Astrocyte of the spinal cord (primary cell): ENCODE results near the gene ALK.
A peak's percentile ranks its signal among the peaks of the same experiment; 100 is the strongest.

ENCODE experiments used
- DNase-seq: peaks from one replicate; pipeline ENCODE4 v3.0.0; 2011; ENCODE audit warnings: low read depth, low spot score
- H3K4me3 ChIP-seq: 2 replicates; pipeline ENCODE4 v1.5.1; 2011; ENCODE audit warnings: low read depth, mild to moderate bottlenecking, low read length, moderate library complexity
- in situ Hi-C: cut with HindIII; loops from 2 replicates; pipeline ENCODE4 v1.10.0; 2017; ENCODE audit warnings: low sequenced_read_pairs
- TF ChIP-seq, protein P1 (sequence below): IDR thresholded peaks from 2 replicates; pipeline ENCODE4 v1.5.1; 2012; ENCODE audit warnings: low read depth, mild to moderate bottlenecking, low read length, inconsistent platforms

ALK gene

DNA sequence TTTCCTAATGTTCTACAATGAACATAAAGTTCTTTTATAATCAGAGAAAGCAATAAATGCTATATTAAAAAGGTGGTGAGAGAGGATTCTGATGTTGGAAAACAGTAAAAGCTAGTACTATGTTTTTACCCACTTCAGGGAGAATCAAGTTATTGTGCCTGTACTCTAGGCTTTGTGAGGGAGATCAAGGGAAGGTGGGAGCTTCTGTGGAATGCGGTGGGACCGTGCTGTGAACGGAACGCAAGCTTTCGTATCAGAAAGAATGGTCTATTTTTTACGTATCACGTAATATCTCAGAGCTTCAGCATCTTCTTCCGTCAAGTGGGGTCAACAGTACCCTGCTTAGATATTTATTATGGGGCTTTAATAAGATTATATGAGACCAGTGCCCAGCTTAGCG lies 613.0 kb downstream of the ALK start:
- no peak overlapping the region for H3K4me3 ChIP-seq
- DNase-seq = no peak
- TF ChIP-seq, protein P1, sequence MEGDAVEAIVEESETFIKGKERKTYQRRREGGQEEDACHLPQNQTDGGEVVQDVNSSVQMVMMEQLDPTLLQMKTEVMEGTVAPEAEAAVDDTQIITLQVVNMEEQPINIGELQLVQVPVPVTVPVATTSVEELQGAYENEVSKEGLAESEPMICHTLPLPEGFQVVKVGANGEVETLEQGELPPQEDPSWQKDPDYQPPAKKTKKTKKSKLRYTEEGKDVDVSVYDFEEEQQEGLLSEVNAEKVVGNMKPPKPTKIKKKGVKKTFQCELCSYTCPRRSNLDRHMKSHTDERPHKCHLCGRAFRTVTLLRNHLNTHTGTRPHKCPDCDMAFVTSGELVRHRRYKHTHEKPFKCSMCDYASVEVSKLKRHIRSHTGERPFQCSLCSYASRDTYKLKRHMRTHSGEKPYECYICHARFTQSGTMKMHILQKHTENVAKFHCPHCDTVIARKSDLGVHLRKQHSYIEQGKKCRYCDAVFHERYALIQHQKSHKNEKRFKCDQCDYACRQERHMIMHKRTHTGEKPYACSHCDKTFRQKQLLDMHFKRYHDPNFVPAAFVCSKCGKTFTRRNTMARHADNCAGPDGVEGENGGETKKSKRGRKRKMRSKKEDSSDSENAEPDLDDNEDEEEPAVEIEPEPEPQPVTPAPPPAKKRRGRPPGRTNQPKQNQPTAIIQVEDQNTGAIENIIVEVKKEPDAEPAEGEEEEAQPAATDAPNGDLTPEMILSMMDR = no peak
- in situ Hi-C loops = no loop called here

DNA sequence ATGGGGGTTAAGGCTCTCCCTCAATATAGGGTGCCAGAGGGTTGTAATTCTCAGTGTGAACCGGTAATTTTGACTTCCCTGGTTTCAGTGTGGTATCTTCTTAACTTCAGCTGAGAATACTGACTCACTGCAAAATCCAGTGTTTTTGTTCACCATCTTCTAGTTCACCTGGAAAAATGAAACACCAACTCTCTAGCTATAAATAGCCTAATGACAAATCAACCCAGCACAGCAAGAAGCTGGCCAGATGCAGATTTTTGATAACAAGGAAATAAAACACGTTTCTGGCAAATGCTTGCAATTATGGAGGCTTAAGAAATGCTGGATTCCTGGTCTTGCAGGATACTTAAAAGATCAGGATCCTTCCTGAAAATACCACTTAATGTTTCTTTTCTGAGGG lies 613.9 kb downstream of the ALK start:
- no peak overlapping the region for H3K4me3 ChIP-seq
- TF ChIP-seq, protein P1 = no peak
- DNase-seq = no peak
- in situ Hi-C loops = no loop called here

DNA sequence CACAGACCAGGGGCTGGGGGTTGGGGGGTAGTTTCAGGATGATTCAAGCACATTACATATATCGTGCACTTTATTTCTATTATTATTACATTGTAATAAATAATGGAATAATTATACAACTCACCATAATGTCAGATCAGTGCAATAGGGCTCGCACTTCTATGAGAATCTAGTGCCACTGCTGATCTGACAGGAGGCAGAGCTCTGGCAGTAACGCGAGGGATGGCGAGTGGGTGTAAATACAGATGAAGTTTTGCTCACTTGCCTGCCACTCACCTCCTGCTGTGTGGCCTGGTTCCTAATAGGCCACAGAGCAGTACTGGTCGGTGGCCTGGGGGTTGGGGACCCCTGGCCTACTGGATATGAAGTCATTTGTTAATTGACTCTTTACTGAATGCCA lies 615.6 kb downstream of the ALK start:
- TF ChIP-seq, protein P1 = no peak
- DNase-seq = no peak
- in situ Hi-C loops = no loop called here
- H3K4me3 ChIP-seq = no peak overlapping the region

DNA sequence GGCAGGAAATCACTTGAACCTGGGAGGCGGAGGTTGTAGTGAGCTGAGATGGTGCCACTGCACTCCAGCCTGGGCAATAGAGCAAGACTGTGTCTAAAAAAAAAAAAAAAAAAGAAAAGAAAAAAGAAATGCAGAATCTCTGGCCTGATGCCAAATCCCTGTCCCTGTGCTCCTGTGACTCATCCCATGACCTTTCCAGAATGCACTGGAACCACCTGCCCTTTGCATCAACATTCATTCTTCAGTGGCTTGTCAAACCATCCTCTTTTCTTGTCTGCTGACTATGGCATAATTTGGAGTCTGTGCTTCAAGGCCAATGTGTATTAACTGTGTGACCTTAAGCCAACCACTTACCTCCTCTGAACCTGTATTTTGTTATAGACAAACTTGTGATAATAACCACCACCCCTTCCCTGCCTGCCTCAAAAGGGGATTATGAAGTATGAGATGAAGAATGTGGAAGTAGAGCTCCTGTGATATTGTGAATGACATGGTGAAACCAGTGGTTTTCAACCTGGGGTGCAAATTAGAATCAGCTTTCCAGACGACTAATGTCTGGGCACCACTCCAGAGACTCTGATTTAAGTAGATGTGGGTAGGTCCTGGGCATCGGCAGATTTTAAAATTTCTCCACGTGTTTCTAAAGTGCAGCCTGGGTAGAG lies 616.9 kb downstream of the ALK start:
- no peak overlapping the region for H3K4me3 ChIP-seq
- in situ Hi-C loops = no loop called here
- no peak for DNase-seq
- TF ChIP-seq, protein P1 = no peak

DNA sequence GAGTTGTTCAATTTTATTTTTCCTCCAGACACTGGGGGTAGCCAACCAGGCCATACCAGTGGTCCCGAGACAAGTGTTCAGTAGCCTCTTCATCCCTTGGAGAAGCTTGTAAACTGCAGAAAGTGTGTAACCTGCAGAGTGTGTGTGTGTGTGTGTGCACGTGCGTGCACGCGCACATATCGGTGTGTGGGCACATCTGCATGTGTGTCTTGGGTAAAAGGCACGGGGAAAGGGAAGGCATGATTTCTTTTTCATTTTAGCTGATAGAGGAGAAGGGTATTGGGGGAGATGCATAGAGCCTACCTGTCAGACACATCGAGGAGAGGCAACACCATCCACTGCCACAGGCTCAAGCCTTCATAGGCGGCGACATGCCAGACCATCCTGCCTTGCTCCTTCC lies 624.8 kb downstream of the ALK start:
- TF ChIP-seq, protein P1 = no peak
- no peak overlapping the region for H3K4me3 ChIP-seq
- in situ Hi-C loops = no loop called here
- DNase-seq = no peak

DNA sequence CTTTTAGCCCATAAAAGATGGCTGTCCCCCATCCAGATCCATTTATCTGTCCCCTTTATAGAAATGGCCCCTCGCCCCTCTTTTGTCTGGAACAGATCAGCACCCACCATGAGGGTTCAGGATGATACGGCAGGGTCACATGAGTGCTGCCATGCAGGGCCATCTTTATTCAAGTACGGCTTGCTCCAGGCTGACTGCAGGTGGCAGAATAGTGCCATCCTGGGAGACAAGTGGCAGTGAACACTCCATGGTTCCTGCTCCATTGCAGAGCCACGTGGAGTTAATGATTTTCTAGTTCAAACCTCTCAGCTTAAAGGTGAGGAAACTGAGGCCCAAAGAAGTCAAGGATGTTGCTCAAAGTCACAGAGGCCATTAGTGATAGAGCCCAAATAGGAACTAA lies 625.5 kb downstream of the ALK start:
- TF ChIP-seq, protein P1 = peak; percentile 31
- in situ Hi-C loops = no loop called here
- no peak for DNase-seq
- H3K4me3 ChIP-seq = no peak overlapping the region
